B cell (primary cell): ENCODE measurements around the gene VAV2.

Experiments used
- EZH2 ChIP-seq: IDR thresholded peaks from 2 replicates; pipeline ENCODE4 v1.6.1; 2012; ENCODE audit warnings: borderline replicate concordance, low read depth, mild to moderate bottlenecking, moderate library complexity, low read length; ENCODE audit not compliant: insufficient read depth, poor library complexity, severe bottlenecking
- TF ChIP-seq, protein P1 (sequence below): fragments of 200-600 bp; IDR thresholded peaks from one replicate; pipeline ENCODE4 v1.8.0; 2022; ENCODE audit warnings: antibody characterized with exemption, mild to moderate bottlenecking

DNA sequence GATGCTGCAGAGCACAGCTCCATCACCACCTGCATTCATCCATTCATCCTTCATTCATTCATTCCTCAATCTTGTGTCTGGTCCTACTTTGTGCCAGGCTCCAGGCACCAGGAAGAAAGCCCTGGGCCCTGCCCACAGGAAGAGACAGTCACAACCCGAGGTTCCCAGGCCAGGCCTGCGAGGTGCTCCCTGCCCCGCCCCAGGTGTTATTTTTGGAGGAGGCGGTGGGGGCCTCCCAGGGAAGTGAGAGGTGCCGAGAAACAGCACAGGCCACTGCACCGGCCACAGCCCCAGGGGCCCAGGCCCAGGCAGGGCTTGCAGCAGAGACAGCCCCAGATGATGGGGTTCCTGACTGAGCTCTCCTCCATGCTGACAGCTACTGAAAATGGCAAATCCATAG is 33.4 kb downstream of the VAV2 start:
- TF ChIP-seq, protein P1, sequence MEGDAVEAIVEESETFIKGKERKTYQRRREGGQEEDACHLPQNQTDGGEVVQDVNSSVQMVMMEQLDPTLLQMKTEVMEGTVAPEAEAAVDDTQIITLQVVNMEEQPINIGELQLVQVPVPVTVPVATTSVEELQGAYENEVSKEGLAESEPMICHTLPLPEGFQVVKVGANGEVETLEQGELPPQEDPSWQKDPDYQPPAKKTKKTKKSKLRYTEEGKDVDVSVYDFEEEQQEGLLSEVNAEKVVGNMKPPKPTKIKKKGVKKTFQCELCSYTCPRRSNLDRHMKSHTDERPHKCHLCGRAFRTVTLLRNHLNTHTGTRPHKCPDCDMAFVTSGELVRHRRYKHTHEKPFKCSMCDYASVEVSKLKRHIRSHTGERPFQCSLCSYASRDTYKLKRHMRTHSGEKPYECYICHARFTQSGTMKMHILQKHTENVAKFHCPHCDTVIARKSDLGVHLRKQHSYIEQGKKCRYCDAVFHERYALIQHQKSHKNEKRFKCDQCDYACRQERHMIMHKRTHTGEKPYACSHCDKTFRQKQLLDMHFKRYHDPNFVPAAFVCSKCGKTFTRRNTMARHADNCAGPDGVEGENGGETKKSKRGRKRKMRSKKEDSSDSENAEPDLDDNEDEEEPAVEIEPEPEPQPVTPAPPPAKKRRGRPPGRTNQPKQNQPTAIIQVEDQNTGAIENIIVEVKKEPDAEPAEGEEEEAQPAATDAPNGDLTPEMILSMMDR = no peak
- no peak for TF ChIP-seq EZH2
